H1 (cell line): ENCODE measurements around the gene ACMSD.

Experiments
- CTCF ChIP-seq, 3 experiments: IDR thresholded peaks; 1 replicate in 2 of 3; 2 replicates in 1 of 3; pipeline versions ENCODE4 v1.5.1 to v1.6.1; 2011; ENCODE audit warnings: low read length in 3 of 3, mild to moderate bottlenecking in 3 of 3, inconsistent platforms in 2 of 3, low read depth in 1 of 3, moderate library complexity in 1 of 3; ENCODE audit not compliant: insufficient read depth in 1 of 3; ENCODE audit errors: control extremely low read depth in 1 of 3
- E2F6 ChIP-seq: IDR thresholded peaks from 2 replicates; pipeline ENCODE4 v1.6.1; 2012; ENCODE audit warnings: inconsistent platforms
- EP300 ChIP-seq, 2 experiments: IDR thresholded peaks; 1 replicate in 1 of 2; 2 replicates in 1 of 2; pipeline ENCODE4 v1.6.1; 2011 to 2012; ENCODE audit warnings: low read depth in 2 of 2, low read length in 2 of 2, mild to moderate bottlenecking in 2 of 2, borderline replicate concordance in 1 of 2, inconsistent platforms in 1 of 2, moderate library complexity in 1 of 2
- POLR2A ChIP-seq, 2 experiments: IDR thresholded peaks; 1 replicate in 1 of 2; 2 replicates in 1 of 2; pipeline ENCODE4 v1.6.1; 2011; ENCODE audit warnings: low read depth in 2 of 2, low read length in 2 of 2, mild to moderate bottlenecking in 2 of 2; ENCODE audit errors: control extremely low read depth in 1 of 2
- POU5F1 ChIP-seq: IDR thresholded peaks from 2 replicates; pipeline ENCODE4 v1.6.1; 2011; ENCODE audit warnings: low read depth, mild to moderate bottlenecking, low read length, moderate library complexity
- RFX5 ChIP-seq: IDR thresholded peaks from 2 replicates; pipeline ENCODE4 v1.6.1; 2011; ENCODE audit warnings: low read depth, low read length, improper control_type of control experiment, borderline replicate concordance
- ZNF274 ChIP-seq: IDR thresholded peaks from 2 replicates; pipeline ENCODE4 v1.7.0; 2012; ENCODE audit warnings: low read length, borderline replicate concordance; ENCODE audit errors: extremely low read depth
- TF ChIP-seq, protein P1 (sequence below): IDR thresholded peaks from 2 replicates; pipeline ENCODE4 v1.6.1; 2011; ENCODE audit warnings: low read depth, mild to moderate bottlenecking, low read length; ENCODE audit not compliant: insufficient read depth

- no peak for TF ChIP-seq CTCF (IDR thresholded peaks at IDR 0.05; ENCODE audit: control extremely low read depth in 1 of 3, insufficient read depth in 1 of 3, low read depth in 1 of 3, low read length in 3 of 3)
- TF ChIP-seq, protein P1, sequence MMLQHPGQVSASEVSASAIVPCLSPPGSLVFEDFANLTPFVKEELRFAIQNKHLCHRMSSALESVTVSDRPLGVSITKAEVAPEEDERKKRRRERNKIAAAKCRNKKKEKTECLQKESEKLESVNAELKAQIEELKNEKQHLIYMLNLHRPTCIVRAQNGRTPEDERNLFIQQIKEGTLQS = no peak
- no peak for TF ChIP-seq ZNF274
- TF ChIP-seq EP300 (IDR thresholded peaks at IDR 0.05; ENCODE audit: borderline replicate concordance in 1 of 2, low read depth in 2 of 2, low read length in 2 of 2) = no peak
- no peak for TF ChIP-seq E2F6
- TF ChIP-seq POU5F1 = no peak
- TF ChIP-seq POLR2A (IDR thresholded peaks at IDR 0.05; ENCODE audit: control extremely low read depth in 1 of 2, low read depth in 2 of 2, low read length in 2 of 2) = no peak
- TF ChIP-seq RFX5 = no peak
Measured at GRCh38 chr2:134836986-134837385, 1.4 kb upstream of the ACMSD start.
